AG10803 (cell line): ENCODE measurements around the gene SUCNR1.
"Not testable (repeated sequence)": the region's sequence is repeated elsewhere in the genome, so short reads cannot be mapped to it uniquely, and the experiment has no call there.

Source experiments
- DNase-seq: peaks from one replicate; pipeline ENCODE4 v3.0.0; 2010; ENCODE audit warnings: low read depth
- H3K4me3 ChIP-seq: 2 replicates; pipeline ENCODE4 v1.5.1; 2011; ENCODE audit warnings: mild to moderate bottlenecking, low read length, control low read depth
- CTCF ChIP-seq: conservative IDR thresholded peaks from 2 replicates; pipeline ENCODE4 v1.5.1; 2011; ENCODE audit warnings: mild to moderate bottlenecking, low read length, control low read depth, inconsistent platforms

The SUCNR1 gene

GRCh38 chr3:151871639-151872468 is 1.6 kb upstream of the SUCNR1 start:
- no peak for TF ChIP-seq CTCF
- H3K4me3 ChIP-seq = no peak overlapping the region
- no peak for DNase-seq

GRCh38 chr3:151874079-151874478 is 636 bp downstream of the SUCNR1 start:
- not testable (repeated sequence) for DNase-seq, H3K4me3 ChIP-seq

- no peak overlapping the region for H3K4me3 ChIP-seq
- TF ChIP-seq CTCF = no peak
- no peak for DNase-seq
Measured at GRCh38 chr3:151875759-151876158, 2.3 kb downstream of the SUCNR1 start.

- H3K4me3 ChIP-seq = no peak overlapping the region
- no peak for DNase-seq
- TF ChIP-seq CTCF = no peak
Measured at GRCh38 chr3:151877269-151877668, 3.8 kb downstream of the SUCNR1 start.

GRCh38 chr3:151878465-151878864 is 5.0 kb downstream of the SUCNR1 start:
- no peak overlapping the region for H3K4me3 ChIP-seq
- DNase-seq = no peak
- no peak for TF ChIP-seq CTCF

- TF ChIP-seq CTCF = no peak
- no peak for DNase-seq
- no peak overlapping the region for H3K4me3 ChIP-seq
Measured at GRCh38 chr3:151879037-151879436, 5.6 kb downstream of the SUCNR1 start.

- H3K4me3 ChIP-seq = no peak overlapping the region
- no peak for DNase-seq
- TF ChIP-seq CTCF = no peak
Measured at GRCh38 chr3:151879679-151880415, 6.4 kb downstream of the SUCNR1 start.
